K562 treated with DMSO at 1 percent for 4 hours (cell line): ENCODE measurements around the gene TM4SF1. TPM values are rescaled to one million over a fixed set of nuclear protein-coding genes. Genes with fewer than 3 reads are reported as not detected.

Experiments
- total RNA-seq: library from RNA; unstranded; fragments of 300-600 nt; gene quantifications from 2 replicates; pipeline ENCODE4 v1.2.3, GENCODE V29; 2022; ENCODE audit not compliant: insufficient read depth

TM4SF1 gene
- not detected in 2 replicates for total RNA-seq

GRCh38 chr3:149377408-149378364, at the start of gene TM4SF1:
TSS of gene TM4SF1 (minus strand) at chr3:149377649. CDS start at chr3:149377547, 102 bp downstream.

DNA sequence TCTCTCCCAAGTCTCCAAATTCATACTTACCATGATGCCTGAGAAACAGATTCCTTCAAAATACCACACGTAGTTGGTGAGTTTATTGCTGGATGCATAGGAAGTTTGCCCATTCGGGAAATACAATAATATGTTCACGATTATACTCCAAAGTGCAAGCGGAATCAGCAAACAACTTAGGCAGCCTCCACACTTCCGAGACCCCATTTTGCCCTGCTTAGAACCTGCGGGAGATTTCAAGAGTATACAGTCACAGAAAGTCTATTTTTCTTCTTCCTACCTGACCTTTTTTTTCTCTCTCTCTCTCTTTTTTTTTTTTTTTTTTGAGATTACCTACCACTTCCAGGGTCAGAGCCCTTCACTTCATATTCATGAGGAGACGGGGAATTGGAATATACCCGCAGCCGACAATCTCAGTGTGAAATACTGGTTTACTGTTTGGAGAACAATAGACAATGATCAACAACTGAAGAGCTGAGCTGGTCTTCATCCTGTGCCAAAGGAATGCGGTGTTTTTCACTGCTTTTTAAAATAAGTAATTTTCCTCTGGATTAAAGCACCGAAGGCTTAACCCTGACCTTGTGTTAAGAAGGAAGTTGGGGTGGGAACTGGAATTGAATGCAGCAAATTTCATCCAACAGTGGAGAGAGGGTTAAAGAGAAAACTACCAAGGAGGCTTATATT, 44.1 kb downstream of the TM4SF1 start, which contains the start of gene TM4SF18:
Gene TM4SF18, minus strand, starts transcription at position 461 of the 684 bp plus-strand sequence. Its CDS starts 254 bp downstream, at position 207.

Other genes with a start within 250 kb of the TM4SF1 start
- gene HPS3, start 248.0 kb downstream of the TM4SF1 start, total RNA-seq = 6.1 and 11.3 TPM in 2 replicates
- not detected in 2 replicates for gene CP, start 155.8 kb downstream of the TM4SF1 start, total RNA-seq
- gene TM4SF18, start 44.0 kb downstream of the TM4SF1 start, total RNA-seq = not detected in 2 replicates
- not detected in 2 replicates for gene TM4SF4, start 97.0 kb upstream of the TM4SF1 start, total RNA-seq